Measurements from ENCODE around the gene ZSCAN25. TPM values are rescaled to one million over a fixed set of nuclear protein-coding genes. Genes with fewer than 3 reads are reported as not detected.

ZSCAN25 gene
- total RNA-seq, 1 donor from 2014 or later: 9.0 TPM

GRCh38 chr7:99672573-99672972 is 55.8 kb downstream of the ZSCAN25 start:
- no peak overlapping the region for H3K4me3 ChIP-seq
- H3K36me3 ChIP-seq: no peaks in the 10 kb centered on the region
- H3K27ac ChIP-seq (replicated peaks): no peak overlapping the region
- no peaks in the 10 kb centered on the region for H3K27me3 ChIP-seq (ENCODE audit: low read depth)
- H3K4me1 ChIP-seq: no peaks in the 10 kb centered on the region
- intact Hi-C loops (cut with micrococcal nuclease): no loop called here
- no peak for DNase-seq
- no peaks in the 10 kb centered on the region for H3K9me3 ChIP-seq (replicated peaks)
- TF ChIP-seq CTCF (IDR thresholded peaks at IDR 0.05; ENCODE audit: borderline replicate concordance): no peak

GRCh38 chr7:99674995-99675742 is 58.4 kb downstream of the ZSCAN25 start:
- Histone ChIP-seq H3K36me3 (no peaks in the 10 kb centered on the region), H3K27me3 (ENCODE audit: low read depth) (no peaks in the 10 kb centered on the region), H3K27ac (replicated peaks) (no peak overlapping the region), H3K4me3 (no peak overlapping the region), H3K4me1 (peaks cover 9% of the 10 kb centered on the region), H3K9me3 (replicated peaks) (no peaks in the 10 kb centered on the region)
- intact Hi-C loops (cut with micrococcal nuclease): no loop called here
- no peak for DNase-seq
- no peak for TF ChIP-seq CTCF (IDR thresholded peaks at IDR 0.05; ENCODE audit: borderline replicate concordance)

- no peak for TF ChIP-seq CTCF (IDR thresholded peaks at IDR 0.05; ENCODE audit: borderline replicate concordance)
- Histone ChIP-seq H3K4me3 (no peak overlapping the region), H3K27ac (replicated peaks) (no peak overlapping the region), H3K9me3 (replicated peaks) (peaks cover 9% of the 10 kb centered on the region), H3K36me3 (no peaks in the 10 kb centered on the region), H3K4me1 (peaks cover 9% of the 10 kb centered on the region), H3K27me3 (ENCODE audit: low read depth) (no peaks in the 10 kb centered on the region)
- intact Hi-C loops (cut with micrococcal nuclease): no loop called here
- DNase-seq: no peak
Observed at GRCh38 chr7:99677013-99677647, 60.4 kb downstream of the ZSCAN25 start.

GRCh38 chr7:99677648-99678045 is 60.9 kb downstream of the ZSCAN25 start:
- Histone ChIP-seq H3K4me1 (peaks cover 9% of the 10 kb centered on the region), H3K36me3 (no peaks in the 10 kb centered on the region), H3K4me3 (no peak overlapping the region), H3K27ac (replicated peaks) (no peak overlapping the region), H3K27me3 (ENCODE audit: low read depth) (no peaks in the 10 kb centered on the region), H3K9me3 (replicated peaks) (peaks cover 14% of the 10 kb centered on the region)
- intact Hi-C loops (cut with micrococcal nuclease): no loop called here
- no peak for DNase-seq
- TF ChIP-seq CTCF (IDR thresholded peaks at IDR 0.05; ENCODE audit: borderline replicate concordance): no peak

- no peak for TF ChIP-seq CTCF (IDR thresholded peaks at IDR 0.05; ENCODE audit: borderline replicate concordance)
- H3K4me3 ChIP-seq: no peak overlapping the region
- intact Hi-C loops (cut with micrococcal nuclease): no loop called here
Observed at GRCh38 chr7:99679032-99679399, 62.3 kb downstream of the ZSCAN25 start.

More at GRCh38 chr7:99679032-99679399, 62.3 kb downstream of the ZSCAN25 start:
- no peaks in the 10 kb centered on the region for H3K36me3 ChIP-seq
- H3K27ac ChIP-seq (replicated peaks): no peak overlapping the region
- peaks cover 9% of the 10 kb centered on the region for H3K4me1 ChIP-seq
- H3K9me3 ChIP-seq (replicated peaks): peaks cover 14% of the 10 kb centered on the region
- no peaks in the 10 kb centered on the region for H3K27me3 ChIP-seq (ENCODE audit: low read depth)
- no peak for DNase-seq
